Endothelial cell of umbilical vein (primary cell): ENCODE data around the gene PPP1R12C. TPM values are rescaled to one million over a fixed set of nuclear protein-coding genes. Genes with fewer than 3 reads are reported as not detected.

Experiments used
- BruUV-seq: library from RNA; stranded (reverse); fragments of 400-500 nt; replicated peaks from 2 replicates; lab custom pipeline; 2021; lab: Mats Ljungman, UMichigan
- CTCF ChIA-PET: fragments of 300-600, 350-600 bp; sonication (Branson Sonifier 250); formaldehyde crosslinking; loops from one replicate; lab custom pipeline; 2021; ENCODE audit warnings: antibody characterized with exemption, inconsistent platforms; lab: Charles Lee
- POLR2A ChIA-PET: fragments of 300-600, 350-600 bp; sonication (Branson Sonifier 250); formaldehyde crosslinking; loops from one replicate; lab custom pipeline; 2021; ENCODE audit warnings: antibody characterized with exemption, inconsistent platforms; lab: Charles Lee
- DNase-seq: peaks from one replicate; pipeline ENCODE4 v3.0.0-alpha.2; 2011; ENCODE audit warnings: low read depth, low spot score
- FAIRE-seq: peaks from 2 replicates; lab custom pipeline; 2011; peaks lifted over from hg19 to GRCh38; lab: Jason Lieb, UNC
- H2AFZ ChIP-seq: 2 replicates; pipeline ENCODE4 v1.6.0; 2012; ENCODE audit warnings: low read depth, low read length, control low read depth, inconsistent platforms
- H3K27ac ChIP-seq: 2 replicates; pipeline ENCODE4 v1.5.1; 2011; ENCODE audit warnings: low read depth, mild to moderate bottlenecking, control low read depth, low read length, moderate library complexity; ENCODE audit not compliant: insufficient read depth
- H3K27me3 ChIP-seq, 2 experiments: 2 replicates each; pipeline versions ENCODE4 v1.6.0 to v1.6.1; 2011; ENCODE audit warnings: low read length in 2 of 2, mixed read lengths in 1 of 2; ENCODE audit not compliant: control insufficient read depth in 2 of 2, insufficient read depth in 2 of 2
- H3K36me3 ChIP-seq, 2 experiments: 2 replicates in 1 of 2; 3 replicates in 1 of 2; pipeline ENCODE4 v1.5.1; 2011; ENCODE audit warnings: low read length in 2 of 2, mild to moderate bottlenecking in 1 of 2, moderate library complexity in 1 of 2; ENCODE audit not compliant: control insufficient read depth in 2 of 2, insufficient read depth in 2 of 2; ENCODE audit errors: extremely low read depth in 1 of 2
- H3K4me1 ChIP-seq: 3 replicates; pipeline ENCODE4 v1.5.1; 2011; ENCODE audit warnings: mild to moderate bottlenecking, low read length; ENCODE audit not compliant: control insufficient read depth, insufficient read depth; ENCODE audit errors: extremely low read depth
- H3K4me2 ChIP-seq: 2 replicates; pipeline ENCODE4 v1.6.1; 2011; ENCODE audit warnings: low read length, control low read depth, mixed read lengths; ENCODE audit not compliant: insufficient read depth
- H3K4me3 ChIP-seq, 3 experiments: fragments of 200-600 bp in 1 of 3; sonication (generic), shearing (Covaris generic) in 1 of 3; replicated peaks in 1 of 3; 2 replicates each; pipeline ENCODE4 v1.5.1; 2011 to 2016; ENCODE audit warnings: control low read depth in 3 of 3, low read length in 3 of 3, mild to moderate bottlenecking in 2 of 3, inconsistent platforms in 1 of 3, low read depth in 1 of 3, moderate library complexity in 1 of 3; ENCODE audit not compliant: insufficient read depth in 1 of 3
- H3K79me2 ChIP-seq: 2 replicates; pipeline ENCODE4 v1.6.0; 2012; ENCODE audit warnings: low read length, inconsistent platforms; ENCODE audit not compliant: control insufficient read depth, insufficient read depth
- H3K9ac ChIP-seq: replicated peaks from 2 replicates; pipeline ENCODE3; 2011; ENCODE audit warnings: low read length, control low read depth; ENCODE audit not compliant: insufficient read depth; ENCODE audit errors: extremely low read depth
- H3K9me1 ChIP-seq: replicated peaks from 3 replicates; pipeline ENCODE4 v1.6.0; 2011; ENCODE audit warnings: mild to moderate bottlenecking, low read length; ENCODE audit not compliant: control insufficient read depth, insufficient read depth; ENCODE audit errors: extremely low read depth
- H3K9me3 ChIP-seq: replicated peaks from 2 replicates; pipeline ENCODE4 v1.5.1; 2012; ENCODE audit warnings: low read length, inconsistent platforms; ENCODE audit not compliant: control insufficient read depth, insufficient read depth
- H4K20me1 ChIP-seq: replicated peaks from 2 replicates; pipeline ENCODE3; 2011; ENCODE audit warnings: mild to moderate bottlenecking, low read length; ENCODE audit not compliant: control insufficient read depth, insufficient read depth; ENCODE audit errors: extremely low read depth
- CTCF ChIP-seq, 2 donors: IDR thresholded peaks; 1 replicate in 1 of 2; 2 replicates in 1 of 2; pipeline ENCODE4 v1.5.1; 2011; ENCODE audit warnings: low read length in 2 of 2, mild to moderate bottlenecking in 2 of 2, moderate library complexity in 2 of 2, control low read depth in 1 of 2, inconsistent platforms in 1 of 2, low read depth in 1 of 2; ENCODE audit not compliant: insufficient read depth in 1 of 2; ENCODE audit errors: extremely low read depth in 1 of 2
- EZH2 ChIP-seq: IDR thresholded peaks from 2 replicates; pipeline ENCODE4 v1.6.1; 2012; ENCODE audit warnings: borderline replicate concordance, low read depth, mild to moderate bottlenecking, moderate library complexity, low read length, inconsistent platforms; ENCODE audit not compliant: severe bottlenecking
- FOS ChIP-seq: IDR thresholded peaks from 2 replicates; pipeline ENCODE4 v1.6.1; 2011; ENCODE audit warnings: mild to moderate bottlenecking, low read length, moderate library complexity, borderline replicate concordance; ENCODE audit not compliant: insufficient read depth
- GATA2 ChIP-seq: IDR thresholded peaks from 2 replicates; pipeline ENCODE4 v1.7.0; 2011; ENCODE audit warnings: low read depth, mild to moderate bottlenecking, moderate library complexity, mixed read lengths, low read length; ENCODE audit not compliant: insufficient read length, insufficient read depth
- JUN ChIP-seq: IDR thresholded peaks from 2 replicates; pipeline ENCODE4 v1.6.1; 2011; ENCODE audit warnings: borderline replicate concordance, low read depth; ENCODE audit not compliant: insufficient read length, insufficient read depth
- MAX ChIP-seq: IDR thresholded peaks from 2 replicates; pipeline ENCODE4 v1.6.1; 2011; ENCODE audit not compliant: insufficient read depth, insufficient read length
- MYC ChIP-seq: IDR thresholded peaks from one replicate; pipeline ENCODE4 v1.6.1; 2011; ENCODE audit warnings: mild to moderate bottlenecking, low read depth, low read length
- POLR2A ChIP-seq: IDR thresholded peaks from 2 replicates; pipeline ENCODE4 v1.6.1; 2012; ENCODE audit warnings: low read depth, mild to moderate bottlenecking, control low read depth, low read length
- POLR2AphosphoS5 ChIP-seq: IDR thresholded peaks from 2 replicates; pipeline ENCODE4 v1.6.1; 2012; ENCODE audit warnings: low read depth, mild to moderate bottlenecking, control low read depth, low read length, moderate library complexity; ENCODE audit not compliant: insufficient read depth
- dilution Hi-C: fragments of 300-500 bp; cut with MboI; formaldehyde crosslinking; loops from one replicate; pipeline ENCODE4 v1.15.0; 2019; ENCODE audit warnings: low sequenced_read_pairs; ENCODE audit not compliant: extremely low pct_ligation_motif_present
- intact Hi-C: fragments of 100-400 bp; cut with micrococcal nuclease; formaldehyde crosslinking; loops from one replicate; pipeline ENCODE4 v1.10.0; 2022
- polyA plus RNA-seq, 4 experiments: library from polyadenylated mRNA; depleted of rRNA in 3 of 4; stranded (reverse) in 3 of 4; unstranded in 1 of 4; fragments of >200 nt; gene quantifications; 2 replicates each; pipeline versions ENCODE4 v1.2.1 to v1.2.3, GENCODE V29; 2011 to 2012; ENCODE audit warnings: missing spikeins in 1 of 4
- total RNA-seq: library from RNA; stranded (reverse); gene quantifications from 2 replicates; pipeline ENCODE4 v1.2.3, GENCODE V29; 2021

The PPP1R12C gene
- total and polyA plus RNA-seq, 2 donors (not counting 3 experiments of a cell fraction or from before 2014, with no cell fraction given) = 69.5 to 149 TPM

GRCh38 chr19:55158423-55158822, 41.0 kb upstream of the PPP1R12C start:
- FAIRE-seq = no peak
- Histone ChIP-seq H3K36me3 (no peaks in the 10 kb centered on the region), H3K4me2 (no peak overlapping the region), H4K20me1 (no peaks in the 10 kb centered on the region), H3K27me3 (peaks cover 14 to 16% of the 10 kb centered on the region in 2 experiments), H3K4me3 (no peak overlapping the region), H3K4me1 (no peaks in the 10 kb centered on the region), H3K9me3 (no peaks in the 10 kb centered on the region), H3K79me2 (no peaks in the 10 kb centered on the region), H3K9ac (no peak overlapping the region), H3K9me1 (no peaks in the 10 kb centered on the region), H2AFZ (no peak overlapping the region), H3K27ac (no peak overlapping the region)
- no peak for TF ChIP-seq MYC
- no peak for TF ChIP-seq GATA2
- TF ChIP-seq CTCF (IDR thresholded peaks at IDR 0.05; ENCODE audit: extremely low read depth in 1 of 2, insufficient read depth in 1 of 2, low read depth in 1 of 2, low read length in 2 of 2) = no peak
- no peak for TF ChIP-seq POLR2A
- TF ChIP-seq MAX = no peak
- TF ChIP-seq JUN = no peak
- TF ChIP-seq POLR2AphosphoS5 = no peak
- TF ChIP-seq FOS = no peak
- no peak for TF ChIP-seq EZH2
- intact Hi-C loops = no loop called here
- ChIA-PET CTCF (interaction anchor here (1.3 to 4.6 kb wide), 4 partner anchors 8 to 70 kb away, joined by 3 to 64 read pairs (median 26); partner anchors contain the start of gene DNAAF3), POLR2A (no interaction called here)
- no peak for DNase-seq
- no TSS peak for BruUV-seq
- dilution Hi-C loops = no loop called here
